Endothelial cell (in vitro differentiated cells): ENCODE measurements around the gene CIAO3. TPM values are rescaled to one million over a fixed set of nuclear protein-coding genes. Genes with fewer than 3 reads are reported as not detected.

Experiments
- DNase-seq: peaks from one replicate; pipeline ENCODE4 v3.0.0; 2021; ENCODE audit warnings: low spot score
- H3K27ac Mint-ChIP-seq: one replicate; pipeline ENCODE4 v1.8.0; 2021; ENCODE audit warnings: mixed read lengths, inconsistent platforms; ENCODE audit not compliant: unreplicated experiment
- H3K27me3 Mint-ChIP-seq: one replicate; pipeline ENCODE4 v1.8.0; 2021; ENCODE audit warnings: mild to moderate bottlenecking, moderate library complexity, mixed read lengths, inconsistent platforms; ENCODE audit not compliant: unreplicated experiment
- H3K36me3 Mint-ChIP-seq: one replicate; pipeline ENCODE4 v1.8.0; 2021; ENCODE audit warnings: mild to moderate bottlenecking, low read depth, mixed read lengths, inconsistent platforms; ENCODE audit not compliant: unreplicated experiment
- H3K4me1 Mint-ChIP-seq: one replicate; pipeline ENCODE4 v1.8.0; 2021; ENCODE audit warnings: mild to moderate bottlenecking, mixed read lengths, inconsistent platforms; ENCODE audit not compliant: unreplicated experiment
- H3K4me3 Mint-ChIP-seq: one replicate; pipeline ENCODE4 v1.8.0; 2021; ENCODE audit warnings: mild to moderate bottlenecking, mixed read lengths, inconsistent platforms; ENCODE audit not compliant: unreplicated experiment
- H3K9me3 Mint-ChIP-seq: one replicate; pipeline ENCODE4 v1.8.0; 2021; ENCODE audit warnings: mixed read lengths, inconsistent platforms; ENCODE audit not compliant: unreplicated experiment
- CTCF ChIP-seq: fragments of 200-600 bp; sonication (generic); IDR thresholded peaks from one replicate; pipeline ENCODE4 v1.5.0; 2021; ENCODE audit warnings: antibody characterized with exemption; ENCODE audit not compliant: unreplicated experiment
- total RNA-seq: library from RNA; stranded (reverse); fragmentation: NEBNext Ultra II Directional; extraction: Animal tissue kit (Norgen Biotek cat#: 25700); gene quantifications from one replicate; pipeline ENCODE4 v1.2.1, GENCODE V29; 2021; ENCODE audit not compliant: unreplicated experiment

Gene CIAO3
- total RNA-seq, 1 donor from 2014 or later, result 51.0 TPM

- H3K9me3 Mint-ChIP-seq, result no peaks in the 10 kb centered on the region
- H3K27me3 Mint-ChIP-seq, result peaks cover 6% of the 10 kb centered on the region
- H3K27ac Mint-ChIP-seq, result no peak overlapping the region
- DNase-seq, result no peak
- no peaks in the 10 kb centered on the region for H3K36me3 Mint-ChIP-seq
- no peaks in the 10 kb centered on the region for H3K4me1 Mint-ChIP-seq
- TF ChIP-seq CTCF, result no peak
- H3K4me3 Mint-ChIP-seq, result no peak overlapping the region
These were observed 15.2 kb downstream of the CIAO3 start for GRCh38 chr16:725463-726187.

- no peak for DNase-seq
- Mint-ChIP-seq H3K27me3 (peaks cover 11% of the 10 kb centered on the region), H3K9me3 (no peaks in the 10 kb centered on the region), H3K27ac (no peak overlapping the region), H3K4me3 (no peak overlapping the region), H3K4me1 (no peaks in the 10 kb centered on the region), H3K36me3 (no peaks in the 10 kb centered on the region)
- TF ChIP-seq CTCF, result no peak
These were observed 15.8 kb downstream of the CIAO3 start for GRCh38 chr16:725041-725376.

GRCh38 chr16:724188-725040, 16.4 kb downstream of the CIAO3 start:
- peaks cover 12% of the 10 kb centered on the region for H3K27me3 Mint-ChIP-seq
- H3K27ac Mint-ChIP-seq, result no peak overlapping the region
- no peak for TF ChIP-seq CTCF
- H3K36me3 Mint-ChIP-seq, result no peaks in the 10 kb centered on the region
- no peaks in the 10 kb centered on the region for H3K9me3 Mint-ChIP-seq
- no peak for DNase-seq
- H3K4me3 Mint-ChIP-seq, result no peak overlapping the region
- H3K4me1 Mint-ChIP-seq, result no peaks in the 10 kb centered on the region

- Mint-ChIP-seq H3K27ac (no peak overlapping the region), H3K4me1 (no peaks in the 10 kb centered on the region), H3K36me3 (no peaks in the 10 kb centered on the region), H3K9me3 (no peaks in the 10 kb centered on the region), H3K4me3 (no peak overlapping the region), H3K27me3 (peaks cover 20% of the 10 kb centered on the region)
- no peak for TF ChIP-seq CTCF
- DNase-seq, result no peak
These were observed 17.1 kb downstream of the CIAO3 start for GRCh38 chr16:723695-724094.
